AG09319 (cell line): ENCODE results near the gene SYT15B.
A peak's percentile ranks its signal among the peaks of the same experiment; 100 is the strongest.
"Not testable (repeated sequence)": the region's sequence is repeated elsewhere in the genome, so short reads cannot be mapped to it uniquely, and the experiment has no call there.

ENCODE experiments used
- DNase-seq: peaks from one replicate; pipeline ENCODE4 v3.0.0-alpha.2; 2010; ENCODE audit warnings: low read depth; ENCODE audit errors: extremely low read depth
- TF ChIP-seq, protein P1 (sequence below): IDR thresholded peaks from 2 replicates; pipeline ENCODE4 v1.5.1; 2011; ENCODE audit warnings: low read depth, mild to moderate bottlenecking, inconsistent platforms, low read length, moderate library complexity

SYT15B gene

DNA sequence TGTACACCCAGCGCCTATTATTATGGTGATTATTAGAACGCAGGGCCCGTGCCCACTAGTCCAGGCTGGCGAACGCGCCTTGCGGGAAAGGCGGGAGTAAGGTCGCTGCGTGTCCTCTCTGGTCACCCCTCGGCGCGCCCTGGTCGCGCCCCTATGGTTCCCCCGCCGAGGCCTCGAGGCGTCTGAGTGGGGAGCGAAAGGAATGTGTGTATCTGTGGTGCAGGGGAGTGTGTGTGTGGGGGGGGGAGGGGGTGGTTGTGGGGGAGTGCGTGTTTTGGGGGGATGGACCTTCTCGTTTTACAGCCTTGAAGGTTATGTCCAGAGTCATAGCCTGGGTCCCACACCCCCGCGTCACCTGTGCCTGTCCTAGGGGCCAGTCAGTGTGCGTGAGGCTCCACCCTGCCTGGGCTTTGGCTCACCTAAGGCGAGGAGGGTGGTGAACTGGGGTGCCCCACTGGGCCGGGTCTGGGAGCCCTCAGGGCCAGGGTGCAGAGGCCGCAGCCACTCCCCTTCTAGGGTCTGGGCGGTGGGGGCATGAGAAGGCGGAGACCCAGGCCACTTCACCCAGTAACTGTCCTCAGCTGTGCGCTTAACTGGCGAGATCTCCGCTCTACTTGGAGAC is at the start of gene SYT15B:
SYT15B (minus strand) TSS at position 39 of the 622 bp plus-strand sequence. CDS start 952 bp downstream, outside the sequence.
- DNase-seq, result not testable (repeated sequence)

DNA sequence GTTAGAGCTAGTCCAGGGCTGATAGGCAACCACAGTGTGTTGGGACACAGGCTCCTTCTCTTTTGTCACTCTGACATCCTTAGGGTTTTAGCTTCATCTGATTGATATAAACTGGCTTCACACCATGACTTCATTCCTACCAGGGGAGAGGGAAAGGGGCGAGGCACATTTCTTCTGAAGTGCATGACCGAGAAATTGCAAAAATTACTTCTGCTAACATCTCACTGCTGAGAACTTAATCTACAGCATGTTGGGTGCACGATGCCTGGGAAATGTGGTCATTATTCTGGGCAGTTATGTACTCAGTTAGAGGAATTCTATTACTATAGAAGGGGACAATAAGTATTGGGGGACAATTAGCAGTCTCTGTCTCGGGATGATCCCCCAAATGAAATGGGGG is 16.2 kb upstream of the SYT15B start:
- DNase-seq, result not testable (repeated sequence)

DNA sequence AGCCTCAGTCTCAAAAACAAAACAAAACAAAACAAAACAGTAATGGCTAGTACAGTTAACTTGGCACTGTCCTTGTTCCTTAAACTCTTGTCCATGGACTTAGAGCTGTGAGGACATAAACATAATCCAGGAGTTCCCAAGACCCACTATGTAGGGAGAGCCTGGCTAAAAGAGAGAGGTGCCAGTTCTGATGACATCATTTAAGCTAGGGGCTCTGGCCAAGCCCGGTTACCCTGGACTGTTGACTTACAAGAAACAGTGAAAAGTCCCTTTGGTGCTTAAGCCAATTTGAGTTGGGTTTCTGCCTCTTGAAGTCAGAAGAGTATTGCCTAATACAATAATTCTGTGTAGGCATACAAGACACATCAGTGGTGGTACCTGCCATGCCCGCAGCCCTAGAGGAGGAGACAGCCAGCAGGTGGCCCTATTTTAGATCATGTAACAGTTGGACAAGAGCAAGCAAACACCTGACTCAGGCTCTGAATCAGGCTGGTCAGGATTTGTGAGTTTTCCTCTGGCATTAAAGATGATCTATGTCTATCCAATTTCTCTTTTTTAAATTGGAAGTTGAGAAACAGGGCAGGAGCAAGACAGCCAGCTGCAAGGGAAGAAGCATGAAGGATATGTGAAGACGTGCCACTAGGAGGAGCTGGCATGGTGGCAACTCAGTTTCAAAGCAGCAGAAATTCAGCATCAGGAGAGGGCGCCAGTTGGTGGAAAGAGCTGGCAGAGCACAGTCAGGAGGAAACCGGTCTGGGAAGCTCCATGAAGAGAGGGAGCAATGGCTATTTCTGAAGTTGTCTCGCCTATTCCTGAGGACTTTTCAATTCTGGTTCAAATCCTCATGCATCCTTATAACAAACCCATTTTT is 12.2 kb upstream of the SYT15B start:
- peak; percentile 15 for DNase-seq
- TF ChIP-seq, protein P1, sequence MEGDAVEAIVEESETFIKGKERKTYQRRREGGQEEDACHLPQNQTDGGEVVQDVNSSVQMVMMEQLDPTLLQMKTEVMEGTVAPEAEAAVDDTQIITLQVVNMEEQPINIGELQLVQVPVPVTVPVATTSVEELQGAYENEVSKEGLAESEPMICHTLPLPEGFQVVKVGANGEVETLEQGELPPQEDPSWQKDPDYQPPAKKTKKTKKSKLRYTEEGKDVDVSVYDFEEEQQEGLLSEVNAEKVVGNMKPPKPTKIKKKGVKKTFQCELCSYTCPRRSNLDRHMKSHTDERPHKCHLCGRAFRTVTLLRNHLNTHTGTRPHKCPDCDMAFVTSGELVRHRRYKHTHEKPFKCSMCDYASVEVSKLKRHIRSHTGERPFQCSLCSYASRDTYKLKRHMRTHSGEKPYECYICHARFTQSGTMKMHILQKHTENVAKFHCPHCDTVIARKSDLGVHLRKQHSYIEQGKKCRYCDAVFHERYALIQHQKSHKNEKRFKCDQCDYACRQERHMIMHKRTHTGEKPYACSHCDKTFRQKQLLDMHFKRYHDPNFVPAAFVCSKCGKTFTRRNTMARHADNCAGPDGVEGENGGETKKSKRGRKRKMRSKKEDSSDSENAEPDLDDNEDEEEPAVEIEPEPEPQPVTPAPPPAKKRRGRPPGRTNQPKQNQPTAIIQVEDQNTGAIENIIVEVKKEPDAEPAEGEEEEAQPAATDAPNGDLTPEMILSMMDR, result peak; percentile 41

DNA sequence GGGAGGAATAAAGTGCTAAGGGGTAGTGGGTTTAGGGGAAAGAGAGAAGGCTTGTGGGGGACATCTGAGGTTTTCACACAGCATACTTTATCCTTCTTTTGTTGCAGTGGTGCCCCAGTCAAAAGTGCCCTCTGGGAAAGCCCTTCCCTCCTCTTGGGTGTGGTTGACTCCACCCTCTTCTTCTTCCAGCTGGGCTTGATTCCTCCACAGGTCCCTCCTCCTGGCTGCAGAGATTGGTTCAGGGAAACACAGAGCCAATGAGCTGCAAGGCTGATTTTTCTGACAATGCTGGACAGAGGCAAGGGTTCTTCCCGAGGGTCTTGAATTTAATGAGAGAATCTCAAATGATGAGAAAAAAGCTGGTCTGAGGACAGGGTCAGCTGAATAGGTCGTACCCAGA is 7.4 kb upstream of the SYT15B start:
- DNase-seq, result not testable (repeated sequence)

DNA sequence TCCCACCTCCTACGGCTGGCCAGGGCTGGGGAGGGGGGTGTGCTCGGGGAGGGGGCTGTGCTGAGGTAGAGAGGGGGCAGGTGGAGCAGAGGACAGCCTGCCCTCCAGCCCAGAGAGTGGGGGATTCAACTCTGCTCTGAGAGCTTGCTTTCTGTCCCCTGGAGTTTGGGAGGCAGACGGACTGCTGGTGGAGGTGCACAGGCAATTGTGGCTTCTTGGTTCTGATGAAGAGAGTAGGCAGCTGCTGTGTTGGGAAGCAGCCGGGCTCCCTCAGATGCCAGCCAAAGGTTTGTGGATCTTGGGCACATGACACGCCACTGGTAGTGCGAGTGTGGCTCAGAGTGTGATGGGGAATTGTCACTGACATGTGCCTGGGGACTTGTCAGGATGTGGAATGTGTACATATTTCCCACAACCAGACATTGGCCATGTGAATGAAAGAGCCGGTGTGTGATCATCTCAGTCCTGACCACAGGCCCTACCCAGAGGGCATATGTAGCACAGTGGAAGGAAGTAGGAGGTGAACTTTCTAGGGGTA is 5.3 kb upstream of the SYT15B start:
- DNase-seq, result not testable (repeated sequence)

DNA sequence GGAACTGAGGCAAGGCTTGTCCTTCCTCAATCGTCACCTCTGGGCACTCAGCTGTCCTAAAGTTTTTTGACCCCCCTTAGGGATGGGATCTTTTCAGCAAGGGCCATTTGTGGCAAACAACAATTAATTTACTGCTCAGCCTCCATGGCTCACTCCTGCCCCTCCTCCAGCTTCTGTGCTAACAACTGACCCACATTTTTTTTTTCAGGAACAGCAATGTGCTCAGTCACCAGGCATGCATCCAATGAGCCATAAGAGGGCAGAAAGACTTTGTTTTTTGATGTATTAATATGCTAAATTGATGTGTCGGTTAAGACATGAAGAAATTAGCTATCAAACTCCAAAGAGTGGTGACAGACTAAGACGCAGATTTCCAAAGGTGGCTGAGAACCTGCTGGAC is 4.7 kb upstream of the SYT15B start:
- DNase-seq, result not testable (repeated sequence)

DNA sequence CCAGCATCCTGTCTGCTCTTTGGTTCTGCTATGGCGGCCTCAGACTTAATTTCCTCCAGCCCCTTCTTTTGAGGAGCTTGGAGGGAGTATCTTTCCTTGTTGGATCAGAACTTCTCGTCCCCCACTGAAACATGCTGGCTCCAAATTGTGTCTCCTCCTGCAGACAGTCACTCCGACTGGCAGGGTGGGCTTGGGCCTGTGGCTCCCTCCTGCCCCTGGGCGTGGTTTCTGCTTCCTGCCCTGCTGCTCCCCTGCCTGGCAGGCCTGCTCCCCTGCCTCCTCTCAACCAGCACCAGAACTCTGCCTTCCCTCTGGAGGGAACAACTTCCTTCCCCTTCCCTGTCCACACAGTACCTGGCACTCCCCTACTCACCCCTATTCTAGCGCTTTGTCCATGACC is 3.8 kb upstream of the SYT15B start:
- DNase-seq, result not testable (repeated sequence)

DNA sequence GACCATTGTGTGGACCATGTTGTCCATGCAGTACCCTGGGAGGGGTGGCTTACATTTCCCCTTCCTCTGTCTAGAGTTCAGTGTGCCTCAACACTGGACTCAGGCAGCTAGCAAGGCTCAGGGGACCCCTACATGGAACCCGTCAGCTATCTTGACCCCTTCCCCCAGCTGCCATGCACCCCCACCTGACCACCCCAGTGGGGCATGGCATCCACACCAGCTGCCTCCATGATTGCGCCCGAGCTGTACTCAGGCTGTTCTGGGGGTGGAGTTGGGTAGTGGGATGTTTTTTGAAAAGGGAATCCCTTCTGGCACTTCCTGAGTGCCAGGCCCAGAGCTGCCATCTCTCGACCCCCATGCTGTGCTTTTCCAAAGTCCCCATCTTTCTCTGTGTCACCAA is 1.8 kb upstream of the SYT15B start:
- DNase-seq, result not testable (repeated sequence)

DNA sequence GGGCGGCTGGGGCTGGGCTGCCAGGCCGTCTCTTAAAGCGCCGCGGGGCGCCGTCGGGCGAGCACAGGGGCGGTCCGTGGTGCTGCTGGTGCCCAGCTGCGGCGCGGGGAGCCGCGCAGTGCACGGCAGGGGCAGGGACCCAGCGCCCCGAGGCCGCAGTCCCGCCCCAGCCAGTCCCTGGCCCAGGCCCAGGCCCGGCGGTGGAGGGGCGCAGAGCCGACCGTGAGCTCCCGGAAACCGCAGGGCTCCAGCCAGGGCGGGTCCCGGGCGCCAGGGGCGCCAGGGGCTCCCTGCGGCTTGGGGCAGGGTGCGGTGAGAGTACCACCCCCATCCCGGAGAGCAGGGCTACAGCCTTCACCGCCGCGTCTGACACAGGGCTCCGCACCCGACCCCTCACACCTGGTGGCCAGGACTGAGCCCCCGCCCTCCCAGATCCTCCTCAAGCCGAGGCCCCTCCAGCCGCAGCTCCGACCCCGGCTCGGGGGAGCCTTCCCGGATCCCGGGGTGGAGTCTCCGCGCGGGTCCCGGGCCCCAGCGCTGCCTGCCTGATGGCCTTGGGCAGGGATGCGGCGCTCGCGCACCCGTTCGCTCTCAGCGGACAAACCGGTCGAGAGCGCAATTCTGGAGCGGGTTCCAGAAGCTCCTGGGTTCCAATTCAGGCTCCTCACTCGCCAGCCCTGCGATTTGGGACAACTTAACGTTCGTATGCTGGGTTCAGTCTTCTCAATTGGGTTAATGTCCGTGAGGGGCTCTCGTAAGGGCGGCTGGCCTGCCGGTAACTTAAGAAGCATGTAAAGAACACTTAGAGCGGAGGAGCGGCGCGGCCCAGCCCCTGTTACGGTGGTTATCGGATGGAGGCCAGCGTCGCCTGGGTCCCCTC is 478 bp downstream of the SYT15B start:
- DNase-seq, result not testable (repeated sequence)

DNA sequence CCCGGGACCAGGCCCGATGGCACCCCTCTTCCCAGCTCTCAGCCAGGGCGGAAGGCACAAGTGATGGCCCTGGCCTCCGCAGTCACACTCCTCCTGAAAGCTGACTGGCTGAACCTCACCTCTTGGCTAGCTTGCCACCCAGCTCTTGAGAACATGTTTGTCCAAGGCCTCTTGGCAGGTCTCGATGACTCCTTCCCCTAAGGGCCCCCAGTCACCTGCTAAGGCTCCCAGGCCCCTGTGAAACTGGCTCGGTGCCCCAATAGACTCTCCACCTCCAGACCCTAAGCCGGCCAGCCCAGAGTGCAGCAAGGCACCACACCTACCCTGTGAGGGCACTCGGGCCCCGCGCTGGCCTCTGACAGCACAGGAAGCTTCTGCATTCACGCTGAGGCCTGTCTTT is 4.5 kb downstream of the SYT15B start:
- DNase-seq, result not testable (repeated sequence)

DNA sequence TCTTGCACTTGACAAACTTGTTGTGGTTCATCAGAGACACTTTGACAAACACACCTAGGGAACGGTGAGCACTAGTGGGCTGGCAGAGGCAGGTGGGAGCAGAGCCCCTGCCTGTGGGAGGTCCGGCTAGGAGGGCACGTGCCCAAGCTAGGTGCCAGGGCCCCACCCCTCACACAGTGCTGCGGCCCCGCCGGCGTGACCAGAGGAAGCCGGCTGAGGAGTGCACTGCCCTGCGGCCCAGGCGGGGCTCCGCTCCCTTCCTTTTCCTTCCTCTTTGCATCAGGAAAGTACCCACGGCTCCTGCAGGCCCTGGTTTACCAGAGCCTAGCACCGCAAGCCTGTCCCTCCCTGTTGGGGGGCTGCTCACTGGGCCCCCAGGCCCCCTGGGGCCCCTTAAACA is 7.2 kb downstream of the SYT15B start:
- not testable (repeated sequence) for DNase-seq

DNA sequence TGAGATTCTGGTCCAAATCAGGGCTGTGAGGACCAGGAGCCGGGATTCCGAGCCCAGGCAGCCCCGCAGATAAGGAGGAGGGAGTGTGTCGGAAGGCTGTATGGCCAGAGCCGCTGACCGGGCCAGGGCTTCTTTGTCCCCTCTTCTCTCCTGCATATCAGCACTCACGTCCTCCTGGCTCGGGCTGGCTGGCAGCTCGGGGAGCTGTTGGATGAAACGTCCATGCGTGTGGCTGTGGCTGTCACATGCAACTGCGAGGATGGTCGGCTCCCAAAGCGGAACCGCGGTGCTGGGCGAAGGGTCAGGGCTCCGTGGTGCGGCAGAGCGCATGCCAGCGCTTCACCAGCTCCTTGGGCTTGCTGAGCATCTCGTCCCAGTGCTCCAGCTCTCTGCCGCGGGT is 9.5 kb downstream of the SYT15B start:
- not testable (repeated sequence) for DNase-seq

DNA sequence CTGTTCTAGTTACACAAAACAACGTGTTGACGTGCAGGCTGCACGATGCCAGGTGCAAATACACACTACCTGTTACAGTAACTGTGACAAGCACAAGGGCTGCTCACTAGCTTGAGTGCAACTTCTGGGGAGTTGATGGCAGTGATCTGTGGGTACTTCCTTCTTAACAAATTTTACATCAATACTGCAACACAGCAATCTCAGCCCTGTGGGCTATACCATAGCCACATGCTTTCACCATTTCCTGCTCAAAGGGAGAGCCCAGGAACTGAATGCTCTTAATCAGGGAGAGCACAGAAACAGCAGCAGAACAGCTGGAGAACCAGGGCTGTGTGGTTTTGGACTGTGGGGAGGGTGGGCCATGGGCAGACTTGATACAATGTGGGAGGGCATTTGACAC is 10.2 kb downstream of the SYT15B start:
- not testable (repeated sequence) for DNase-seq

DNA sequence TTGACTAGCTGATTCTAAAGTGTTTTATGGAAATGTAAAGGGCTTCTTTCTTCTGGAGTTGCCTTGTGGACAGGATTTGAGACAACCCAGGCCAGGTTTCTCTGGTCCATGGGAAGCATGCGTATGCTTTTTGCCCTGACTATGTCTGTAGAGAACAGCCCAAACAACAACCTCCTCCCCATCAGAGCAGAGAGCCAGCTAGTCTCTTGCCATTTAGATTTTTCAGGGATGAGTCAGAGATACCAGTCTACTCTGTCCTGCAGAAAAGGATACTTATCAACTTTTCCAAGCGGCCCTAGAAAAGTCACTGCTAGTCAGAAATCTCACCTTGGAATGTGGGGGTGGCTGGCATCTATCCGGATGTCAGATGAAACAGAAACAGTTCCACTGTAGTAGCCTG is 11.6 kb downstream of the SYT15B start:
- DNase-seq, result not testable (repeated sequence)

DNA sequence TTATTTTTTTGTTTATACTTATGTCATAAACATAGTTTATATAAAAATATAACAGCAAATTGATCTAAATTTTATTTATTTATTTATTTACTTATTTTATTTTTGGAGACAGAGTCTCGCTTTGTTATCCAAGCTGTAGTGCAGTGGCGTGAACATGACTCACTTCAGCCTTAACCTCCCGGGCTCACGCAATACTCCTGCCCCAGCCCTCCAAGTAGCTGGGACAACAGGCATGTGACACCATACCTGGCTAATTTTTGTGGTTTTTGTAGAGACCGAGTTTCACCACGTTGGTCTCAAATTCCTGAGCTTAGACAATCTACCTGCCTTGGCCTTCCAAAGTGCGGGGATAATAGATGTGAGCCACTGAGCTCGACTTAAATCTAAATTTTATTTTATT is 13.0 kb downstream of the SYT15B start:
- not testable (repeated sequence) for DNase-seq

DNA sequence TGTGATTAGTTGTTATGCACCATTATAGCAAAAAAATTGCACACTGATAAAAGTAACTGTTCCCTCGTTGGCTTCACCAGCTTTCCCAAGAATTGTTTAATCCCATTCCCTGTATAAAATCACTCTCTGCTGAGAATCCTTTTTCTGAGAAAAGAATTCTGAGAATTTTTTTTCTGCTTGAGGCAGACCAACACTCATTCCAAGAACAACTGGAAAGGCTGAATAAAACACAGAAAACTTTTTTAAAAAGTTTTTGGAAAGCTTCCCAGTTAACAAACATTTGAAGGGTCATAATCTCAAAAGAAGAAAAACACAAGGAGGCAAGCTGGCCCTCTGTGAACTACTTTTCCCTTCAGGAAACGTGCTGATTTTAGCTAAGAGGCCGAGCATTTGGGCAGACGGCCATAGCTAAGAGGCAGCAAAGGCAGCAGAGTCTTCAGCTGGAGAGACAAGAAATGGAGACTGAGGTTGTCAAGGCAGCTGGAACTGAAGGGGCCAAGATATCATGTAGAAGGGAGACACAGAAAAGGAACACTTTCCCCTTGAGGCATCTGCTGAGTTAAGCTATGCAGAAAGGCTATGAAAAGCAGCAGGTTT is 16.5 kb downstream of the SYT15B start:
- DNase-seq, result not testable (repeated sequence)

DNA sequence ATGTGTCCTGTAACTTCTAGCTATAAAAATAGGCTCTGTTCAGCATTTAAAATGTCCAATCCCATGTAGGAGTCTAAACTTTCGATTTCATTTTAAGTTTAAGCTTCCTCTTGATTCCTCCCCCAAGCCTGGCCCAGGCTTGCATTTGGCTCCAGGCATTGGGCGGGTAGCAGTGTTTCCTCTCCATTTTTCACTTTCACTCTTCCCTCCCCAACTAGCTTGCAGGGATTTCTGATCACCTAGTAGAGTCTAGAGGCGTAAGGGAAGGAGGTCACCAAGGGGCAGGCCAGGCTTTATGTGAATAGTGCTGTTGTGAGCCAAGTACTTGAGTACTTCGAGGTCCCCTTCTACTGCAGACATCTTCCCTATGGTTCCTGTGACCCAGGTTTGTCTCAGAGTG is 18.5 kb downstream of the SYT15B start:
- DNase-seq, result not testable (repeated sequence)

DNA sequence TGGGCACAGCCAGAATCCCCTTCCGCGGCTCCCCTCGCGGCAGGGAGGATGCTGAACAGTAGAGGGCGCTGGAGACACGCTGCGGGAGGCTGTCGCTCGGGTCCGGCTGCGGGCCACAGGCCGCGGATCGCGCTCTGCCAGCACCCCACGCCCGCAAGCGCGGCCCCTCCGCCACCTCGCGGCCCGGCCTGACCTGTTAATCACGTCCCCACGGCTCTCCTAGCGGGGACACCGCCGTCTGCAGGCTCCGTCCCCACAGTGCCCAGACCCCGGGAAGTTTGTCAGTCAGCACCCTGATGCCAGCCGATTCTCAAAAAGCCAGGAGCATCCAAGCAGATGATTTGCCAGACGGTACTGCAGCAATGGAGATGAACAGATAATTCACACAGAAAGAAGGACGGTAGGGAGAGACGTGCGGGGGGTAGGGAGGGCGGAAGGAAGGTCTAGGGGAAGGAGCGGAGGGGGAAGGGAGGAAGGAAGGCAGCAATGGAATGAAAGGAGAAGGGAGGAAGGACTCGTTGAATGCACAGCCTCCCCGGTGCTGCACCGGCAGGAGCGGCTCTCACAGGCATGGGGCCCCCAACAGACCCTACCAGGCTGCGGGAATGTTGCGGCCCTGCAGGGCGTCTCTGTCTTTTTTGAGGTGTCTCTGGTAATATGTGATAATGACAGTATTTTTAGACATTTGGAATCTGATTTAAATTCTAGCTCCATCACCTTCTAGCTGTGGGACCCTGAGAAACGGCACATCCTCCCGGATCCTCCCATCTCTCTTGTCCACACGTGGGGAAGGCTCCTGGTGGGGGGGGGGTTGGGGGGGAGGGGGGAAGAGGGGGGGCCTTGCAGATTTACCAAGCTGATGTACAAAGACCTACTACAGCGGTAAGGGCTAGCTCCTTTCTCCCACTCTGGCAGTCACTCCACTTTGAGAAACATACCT is 19.5 kb downstream of the SYT15B start:
- DNase-seq, result not testable (repeated sequence)
